HCT116 (cell line): ENCODE data around the gene ZNF516. TPM values are rescaled to one million over a fixed set of nuclear protein-coding genes. Genes with fewer than 3 reads are reported as not detected.

Experiments used
- ATAC-seq: fragments of 200-7000 bp; cut with Tn5 transposase; 2 replicates; pipeline ENCODE4 v1.9.1; 2020; ENCODE audit warnings: mild to moderate bottlenecking, moderate library complexity
- BruUV-seq: library from RNA; stranded (reverse); fragments of 400-500 nt; replicated peaks from 2 replicates; lab custom pipeline; 2021; lab: Mats Ljungman, UMichigan
- CTCF ChIA-PET: fragments of 300-600 bp; sonication (Branson Sonifier 250); formaldehyde crosslinking; loops from one replicate; lab custom pipeline; 2021; ENCODE audit warnings: antibody characterized with exemption; lab: Charles Lee
- POLR2A ChIA-PET: fragments of 300-600, 350-600 bp; sonication (Branson Sonifier 250); formaldehyde crosslinking; loops from one replicate; lab custom pipeline; 2021; ENCODE audit warnings: antibody characterized with exemption; lab: Charles Lee
- RAD21 ChIA-PET, 2 experiments: fragments of 300-600 bp; sonication (Branson Sonifier 250); formaldehyde crosslinking; loops; one replicate each; lab custom pipeline; 2023; ENCODE audit warnings: low total read pairs in 2 of 2; ENCODE audit not compliant: uncharacterized antibody in 2 of 2, unreplicated experiment in 2 of 2, low non-redundant PET in 1 of 2; lab: Charles Lee
- DNase-seq: peaks from one replicate; pipeline ENCODE4 v3.0.0-alpha.2; 2010; ENCODE audit warnings: low read depth, low spot score
- H2AFZ ChIP-seq: fragments of 200-600 bp; shearing (Covaris generic), sonication (generic); 2 replicates; pipeline ENCODE4 v1.6.1; 2017; ENCODE audit warnings: low read depth, mixed run types, mixed read lengths, antibody characterized with exemption, low read length; ENCODE audit not compliant: poor library complexity, severe bottlenecking
- H3K27ac ChIP-seq: 2 replicates; pipeline ENCODE4 v1.5.1; 2012; ENCODE audit warnings: low read depth, low read length
- H3K27me3 ChIP-seq: fragments of 200-600 bp; sonication (generic); 2 replicates; pipeline ENCODE4 v1.6.1; 2016; ENCODE audit warnings: mixed run types, low read length, mixed read lengths; ENCODE audit not compliant: insufficient read depth
- H3K36me3 ChIP-seq, 2 experiments: fragments of 200-500 bp in 1 of 2; fragments of 200-600 bp in 1 of 2; sonication (Bioruptor generic) in 1 of 2; sonication (generic) in 1 of 2; 2 replicates each; pipeline versions ENCODE4 v1.5.1 to v1.6.1; 2014 to 2016; ENCODE audit warnings: low read length in 2 of 2, inconsistent platforms in 1 of 2, mixed read lengths in 1 of 2, mixed run types in 1 of 2; ENCODE audit not compliant: insufficient read depth in 2 of 2, control insufficient read depth in 1 of 2
- H3K4me1 ChIP-seq, 2 experiments: fragments of 200-600 bp in 1 of 2; sonication (generic) in 1 of 2; 2 replicates each; pipeline versions ENCODE4 v1.5.1 to v1.6.1; 2012 to 2017; ENCODE audit warnings: low read length in 2 of 2, inconsistent platforms in 1 of 2, mild to moderate bottlenecking in 1 of 2, mixed read lengths in 1 of 2, mixed run types in 1 of 2, moderate library complexity in 1 of 2; ENCODE audit not compliant: insufficient read depth in 2 of 2, control insufficient read depth in 1 of 2
- H3K4me2 ChIP-seq: fragments of 200-600 bp; sonication (generic); 2 replicates; pipeline ENCODE4 v1.6.1; 2017; ENCODE audit warnings: mixed run types, low read length, mixed read lengths
- H3K4me3 ChIP-seq, 2 experiments: fragments of 200-600 bp in 1 of 2; sonication (generic) in 1 of 2; replicated peaks in 1 of 2; 2 replicates each; pipeline ENCODE4 v1.5.1; 2011 to 2016; ENCODE audit warnings: low read length in 2 of 2, control low read depth in 1 of 2, low read depth in 1 of 2, mild to moderate bottlenecking in 1 of 2, mixed read lengths in 1 of 2, mixed run types in 1 of 2
- H3K79me2 ChIP-seq: fragments of 200-600 bp; sonication (generic); 2 replicates; pipeline ENCODE4 v1.6.1; 2017; ENCODE audit warnings: mild to moderate bottlenecking, mixed run types, low read length, moderate library complexity, mixed read lengths; ENCODE audit not compliant: insufficient read depth
- H3K9ac ChIP-seq: fragments of 200-600 bp; sonication (generic); 2 replicates; pipeline ENCODE4 v1.6.1; 2016; ENCODE audit warnings: low read length, mixed read lengths
- H3K9me2 ChIP-seq: fragments of 200-600 bp; sonication (generic), shearing (Covaris generic); 2 replicates; pipeline ENCODE4 v1.6.1; 2017; ENCODE audit warnings: mixed run types, mild to moderate bottlenecking, moderate library complexity; ENCODE audit not compliant: insufficient read depth
- H3K9me3 ChIP-seq, 2 experiments: fragments of 200-500 bp in 1 of 2; fragments of 200-600 bp in 1 of 2; sonication (Bioruptor generic) in 1 of 2; sonication (generic) in 1 of 2; 2 replicates each; pipeline ENCODE4 v1.6.1; 2014 to 2017; ENCODE audit warnings: low read length in 2 of 2, mixed read lengths in 2 of 2, inconsistent platforms in 1 of 2, low read depth in 1 of 2, mild to moderate bottlenecking in 1 of 2, mixed run types in 1 of 2, moderate library complexity in 1 of 2; ENCODE audit not compliant: control insufficient read depth in 1 of 2, insufficient read depth in 1 of 2
- H4K20me1 ChIP-seq: fragments of 200-600 bp; sonication (generic), shearing (Covaris generic); 2 replicates; pipeline ENCODE4 v1.6.1; 2017; ENCODE audit warnings: mixed run types, mild to moderate bottlenecking, moderate library complexity; ENCODE audit not compliant: insufficient read depth
- EGR1 ChIP-seq: IDR thresholded peaks from 2 replicates; pipeline ENCODE4 v1.6.1; 2012; ENCODE audit warnings: low read depth
- EZH2 ChIP-seq: fragments of 200-600 bp; sonication (generic); IDR thresholded peaks from 2 replicates; pipeline ENCODE4 v1.6.1; 2017; ENCODE audit warnings: antibody characterized with exemption, mixed run types
- EZH2phosphoT487 ChIP-seq: fragments of 200-600 bp; IDR thresholded peaks from 2 replicates; pipeline ENCODE4 v1.6.1; 2018; ENCODE audit warnings: antibody characterized with exemption, borderline replicate concordance
- MAX ChIP-seq: IDR thresholded peaks from 2 replicates; pipeline ENCODE4 v1.6.1; 2012
- SIN3A ChIP-seq: IDR thresholded peaks from 2 replicates; pipeline ENCODE4 v1.6.1; 2012; ENCODE audit warnings: low read depth
- SP1 ChIP-seq: IDR thresholded peaks from 2 replicates; pipeline ENCODE4 v1.6.1; 2012; ENCODE audit warnings: low read depth
- SRF ChIP-seq: IDR thresholded peaks from 2 replicates; pipeline ENCODE4 v1.6.1; 2012; ENCODE audit warnings: low read depth
- YY1 ChIP-seq: IDR thresholded peaks from 2 replicates; pipeline ENCODE4 v1.6.1; 2011; ENCODE audit warnings: low read length, low read depth, moderate library complexity, mild to moderate bottlenecking; ENCODE audit not compliant: insufficient replicate concordance; ENCODE audit errors: extremely low read depth
- ZBTB33 ChIP-seq: IDR thresholded peaks from 2 replicates; pipeline ENCODE4 v1.6.1; 2011; ENCODE audit warnings: mild to moderate bottlenecking, low read length, moderate library complexity; ENCODE audit not compliant: insufficient replicate concordance; ENCODE audit errors: extremely low read depth
- ZFX ChIP-seq: fragments of 450-650 bp; IDR thresholded peaks from 2 replicates; pipeline ENCODE4 v1.6.1; 2017
- intact Hi-C: fragments of 100-400 bp; cut with micrococcal nuclease; formaldehyde crosslinking; loops from 2 replicates; pipeline ENCODE4 v1.10.0; 2022
- total RNA-seq: library from RNA; stranded (reverse); gene quantifications from one replicate; pipeline ENCODE4 v1.2.1, GENCODE V29; 2021; ENCODE audit not compliant: unreplicated experiment

Gene ZNF516
- total RNA-seq, 1 experiment from 2014 or later = 32.0 TPM

- no peak overlapping the region for H3K27ac ChIP-seq
- H3K4me1 ChIP-seq = no peaks in the 10 kb centered on the region
- RAD21 ChIA-PET = no interaction called here
- H2AFZ ChIP-seq = no peak overlapping the region
- CTCF ChIA-PET = no interaction called here
- no peaks in the 10 kb centered on the region for H4K20me1 ChIP-seq
- H3K36me3 ChIP-seq = peaks cover 3 to 4% of the 10 kb centered on the region in 2 experiments; a peak in 1 of 4 replicates
- H3K4me2 ChIP-seq = no peak overlapping the region
- H3K4me3 ChIP-seq = no peak overlapping the region
- intact Hi-C loops = no loop called here
- no peaks in the 10 kb centered on the region for H3K79me2 ChIP-seq
- POLR2A ChIA-PET = no interaction called here
- H3K9me3 ChIP-seq = no peaks in the 10 kb centered on the region
- no peak overlapping the region for H3K9ac ChIP-seq
- no peak for DNase-seq
- TF ChIP-seq MAX (no peak), SP1 (no peak), EZH2phosphoT487 (no peak), SIN3A (no peak), ZBTB33 (no peak), SRF (no peak), EGR1 (no peak), YY1 (no peak), EZH2 (no peak), ZFX (no peak)
- TF ChIP-seq, all 23 proteins: peak for 0
- Histone ChIP-seq H3K9me2 (no peaks in the 10 kb centered on the region), H3K27me3 (no peaks in the 10 kb centered on the region)
- no peak for ATAC-seq
- no TSS peak for BruUV-seq
These were observed 136.3 kb downstream of the ZNF516 start for GRCh38 chr18:76358774-76359173.
